Measurements from ENCODE around the gene PRR33.

PRR33 gene

DNA sequence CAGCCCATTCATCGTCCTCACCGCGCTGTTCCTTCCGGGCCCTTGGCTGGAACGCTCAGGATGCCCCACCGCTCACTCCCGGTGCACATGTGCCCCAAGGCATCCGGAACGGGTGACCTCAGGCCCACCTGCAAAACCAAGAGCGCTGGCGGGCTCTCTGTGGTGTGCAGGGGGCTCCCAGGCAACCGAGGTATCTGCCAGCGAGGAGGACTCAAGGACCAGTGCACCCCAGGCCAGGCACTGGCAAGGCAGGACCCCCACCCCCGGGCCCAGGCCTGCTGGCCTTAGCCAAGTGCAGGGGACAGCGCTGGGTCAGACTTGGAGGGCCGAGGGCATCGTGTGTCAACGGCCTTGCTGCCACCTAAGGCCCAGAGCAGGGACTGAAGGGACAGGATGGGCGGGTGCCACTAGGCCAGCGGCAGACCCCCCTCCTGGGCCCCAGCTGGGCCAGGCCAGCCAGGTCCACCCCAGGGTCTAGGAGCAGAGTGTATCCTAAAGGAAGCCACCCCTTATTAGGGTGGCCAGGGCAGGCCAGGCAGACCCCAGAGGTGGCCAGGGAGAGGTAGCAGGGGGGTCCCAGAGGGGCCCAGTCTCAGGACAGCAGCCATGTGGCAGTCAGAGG is 36.3 kb upstream of the PRR33 start:
- no peak for DNase-seq

GRCh38 chr11:1927026-1927847 is 35.5 kb upstream of the PRR33 start:
- DNase-seq = no peak

DNA sequence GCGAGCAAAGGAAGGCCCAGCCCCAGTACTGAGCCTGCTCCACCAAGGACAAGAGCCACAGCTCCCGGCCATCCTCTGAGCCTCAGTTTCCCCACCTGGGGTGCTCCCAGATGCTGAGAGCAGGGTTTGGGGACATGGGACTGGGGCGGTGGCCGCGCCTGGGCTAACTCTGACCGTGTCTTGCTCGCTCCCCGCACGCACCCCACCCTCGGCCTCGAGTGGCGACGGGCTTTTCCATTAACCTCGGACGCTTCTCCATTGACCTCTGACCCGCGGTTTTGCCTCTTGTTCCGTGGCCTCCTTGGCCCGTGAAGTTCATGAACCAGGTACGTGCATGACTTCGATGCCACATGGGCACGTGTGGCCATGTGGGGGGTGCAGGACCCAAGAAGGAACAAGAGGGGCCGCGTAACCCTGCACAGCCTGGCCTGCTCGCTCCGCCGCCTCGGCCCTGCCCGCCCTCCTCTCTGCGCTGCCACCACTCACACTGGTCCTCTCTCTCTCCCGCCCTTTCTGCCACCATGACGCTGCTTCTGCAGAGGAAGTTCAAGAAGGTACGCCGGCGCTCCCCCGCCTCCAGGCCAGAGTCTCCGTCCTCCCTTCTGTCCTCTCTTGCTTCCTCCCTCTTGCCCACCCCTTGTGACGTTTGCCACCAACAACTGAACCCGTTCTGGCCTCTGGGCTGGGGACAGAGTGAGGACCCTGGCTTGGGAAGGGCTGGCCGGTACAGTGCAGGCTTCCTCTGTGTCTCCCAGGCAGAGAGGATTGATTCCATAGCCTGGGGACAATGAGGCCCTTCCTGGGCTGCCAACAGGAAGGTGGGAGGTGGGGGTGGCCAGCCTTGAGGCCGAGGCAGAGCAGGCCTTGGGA is 34.7 kb upstream of the PRR33 start:
- no peak for DNase-seq

DNA sequence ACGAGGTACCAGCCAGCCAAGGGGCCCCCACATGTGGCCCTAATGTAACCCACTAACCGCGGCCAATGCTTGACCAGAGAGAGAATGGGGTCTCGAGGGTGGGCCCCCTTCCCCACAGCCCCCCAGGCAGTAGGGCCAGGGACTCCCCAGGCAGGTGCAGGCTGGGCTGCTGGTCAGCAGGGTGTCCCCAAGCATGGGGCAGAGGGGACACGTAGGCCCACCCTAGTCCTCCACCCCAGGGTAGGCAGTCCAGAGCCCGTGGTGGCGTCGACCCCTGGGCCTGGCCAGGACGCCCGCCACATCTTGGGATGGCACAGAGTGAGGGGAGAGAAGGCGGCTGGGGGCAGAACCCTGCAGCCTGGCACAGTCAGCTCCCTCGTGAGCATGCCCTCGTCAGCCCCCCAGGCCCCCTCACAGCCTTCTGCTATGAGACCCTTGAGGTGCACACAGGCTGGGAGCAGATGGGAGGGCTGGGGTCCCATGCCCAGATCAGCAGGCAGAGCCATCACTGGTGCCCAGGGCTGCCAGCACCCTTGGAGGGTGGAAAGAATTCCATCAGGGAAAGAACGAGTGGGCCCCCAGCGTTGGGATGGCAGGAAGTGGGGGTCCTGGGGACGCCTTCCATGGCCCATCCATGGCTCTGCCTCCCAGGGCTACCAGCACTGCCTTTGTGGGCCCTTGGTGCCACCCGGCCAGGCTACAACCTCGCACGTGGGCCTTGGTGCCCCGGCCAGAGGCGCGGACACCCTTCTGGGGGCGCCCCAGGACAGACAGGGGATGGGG is 33.9 kb upstream of the PRR33 start:
- no peak for DNase-seq

DNA sequence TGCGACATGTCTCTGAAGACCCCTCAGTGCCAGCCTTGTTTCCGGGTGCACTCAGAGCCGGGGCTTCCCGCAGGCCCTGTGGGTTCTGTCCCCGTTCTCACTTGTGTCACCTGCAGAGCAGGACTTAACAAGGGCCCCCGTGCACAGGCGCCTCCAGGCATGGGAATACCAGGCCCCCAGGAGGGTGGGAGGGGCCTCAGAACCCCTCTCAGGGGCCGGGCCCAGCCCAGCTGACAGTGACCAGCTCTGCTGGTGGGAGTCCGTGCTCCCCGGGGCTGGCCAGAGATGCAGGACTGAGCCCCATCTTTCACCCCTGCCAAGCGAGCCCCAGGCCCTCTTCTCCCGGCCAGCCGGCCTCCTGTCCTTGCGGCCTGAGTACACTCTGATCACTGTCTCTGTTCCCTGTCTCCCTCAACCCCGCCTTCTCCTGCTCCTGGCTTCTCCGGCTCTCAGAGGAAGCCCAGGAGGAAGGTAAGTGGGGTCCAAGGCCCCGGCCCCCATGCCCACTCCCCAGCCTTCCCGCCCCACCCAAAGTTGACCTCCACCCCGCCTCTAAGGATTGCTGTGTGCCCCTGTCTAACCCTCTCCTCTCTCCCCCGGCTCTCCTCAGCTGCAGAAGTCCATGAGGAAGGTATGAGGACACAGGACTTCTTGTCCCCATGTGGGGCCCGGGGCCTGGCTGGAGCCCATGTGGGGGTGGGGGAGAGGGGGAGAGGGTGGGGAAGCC is 33.1 kb upstream of the PRR33 start:
- DNase-seq = no peak

DNA sequence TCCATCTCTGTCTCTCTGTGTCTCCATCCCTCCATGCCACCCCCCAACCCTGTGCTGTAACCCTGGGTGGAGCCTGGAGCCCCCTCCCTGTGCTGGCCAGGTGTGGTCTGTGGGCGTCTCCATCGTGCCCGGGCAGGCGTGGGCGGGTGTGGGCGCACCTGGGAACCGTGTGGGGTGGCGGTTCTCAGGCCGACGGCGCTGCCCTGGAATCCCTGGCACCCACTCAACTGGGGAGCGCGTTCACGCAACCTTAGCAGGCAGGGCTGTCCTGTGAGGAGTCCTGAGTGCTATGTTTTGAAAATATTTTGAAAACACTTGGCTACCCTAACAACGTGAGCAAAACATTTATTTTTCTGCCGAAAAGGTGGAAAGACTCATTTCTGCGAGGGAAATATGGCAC is 32.5 kb upstream of the PRR33 start:
- no peak for DNase-seq

DNA sequence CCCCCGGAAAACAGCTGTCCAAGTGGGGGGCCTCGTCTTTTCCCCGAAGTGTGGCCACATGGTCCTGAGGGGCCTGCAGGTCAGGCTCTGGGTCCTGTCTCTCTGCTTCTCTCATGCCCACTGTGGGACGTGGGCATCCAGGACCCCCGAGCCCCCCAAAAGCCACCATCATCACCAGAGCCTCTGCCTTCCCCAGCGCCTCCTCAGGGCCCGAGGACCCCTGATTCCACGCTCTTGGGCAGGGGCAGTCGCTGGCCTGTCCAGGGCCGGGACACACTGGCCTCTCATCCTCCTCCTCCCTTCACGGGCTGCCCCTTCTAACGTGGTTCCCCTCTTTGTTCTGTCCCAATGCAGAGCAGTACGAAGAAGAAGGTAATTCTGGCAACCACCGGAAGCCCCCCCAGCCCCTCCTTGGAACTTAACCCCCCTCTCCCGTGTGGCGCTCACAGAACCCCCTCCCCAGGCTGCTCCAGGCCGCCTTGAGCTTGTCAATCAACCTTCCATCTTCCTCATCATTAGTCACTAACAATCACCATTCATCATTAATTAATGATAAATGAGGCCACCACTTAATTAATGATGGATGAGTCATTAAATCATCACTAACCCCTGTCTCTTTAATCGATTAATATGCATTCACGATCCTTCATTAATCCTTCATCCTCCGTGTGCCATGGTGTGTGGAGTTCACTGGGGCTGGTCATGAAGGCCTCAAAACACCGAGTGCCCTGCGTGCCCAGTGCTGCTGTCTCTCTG is 31.7 kb upstream of the PRR33 start:
- no peak for DNase-seq

DNA sequence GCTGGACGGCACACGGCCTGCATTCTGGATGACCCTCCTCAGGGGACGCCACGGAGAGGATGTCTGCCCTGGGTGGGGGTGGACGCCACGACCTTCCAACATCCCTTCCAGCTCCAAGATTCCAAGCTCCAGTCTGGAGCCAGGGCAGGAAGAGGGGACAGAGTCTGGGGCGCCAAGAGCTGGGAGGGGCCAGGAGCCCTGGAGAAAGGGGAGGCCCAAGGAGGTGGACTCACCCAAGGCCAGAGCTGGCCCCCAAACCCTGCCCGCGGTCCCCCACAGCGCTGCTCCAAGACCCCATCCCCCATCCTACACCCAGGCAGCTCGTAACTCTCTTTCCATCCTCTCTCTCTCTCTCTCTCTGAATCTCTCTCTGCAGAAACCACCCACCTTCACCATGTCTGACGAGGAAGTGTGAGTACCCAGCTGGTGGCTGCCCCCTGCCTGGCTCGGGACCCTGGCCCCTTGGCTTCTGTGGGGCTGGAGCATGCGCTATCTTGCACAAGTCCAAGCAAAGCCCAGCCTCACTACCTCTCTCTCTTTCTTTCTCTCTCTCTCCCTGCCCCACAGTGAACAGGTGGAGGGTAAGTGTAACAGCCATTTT is 30.9 kb upstream of the PRR33 start:
- no peak for DNase-seq

DNA sequence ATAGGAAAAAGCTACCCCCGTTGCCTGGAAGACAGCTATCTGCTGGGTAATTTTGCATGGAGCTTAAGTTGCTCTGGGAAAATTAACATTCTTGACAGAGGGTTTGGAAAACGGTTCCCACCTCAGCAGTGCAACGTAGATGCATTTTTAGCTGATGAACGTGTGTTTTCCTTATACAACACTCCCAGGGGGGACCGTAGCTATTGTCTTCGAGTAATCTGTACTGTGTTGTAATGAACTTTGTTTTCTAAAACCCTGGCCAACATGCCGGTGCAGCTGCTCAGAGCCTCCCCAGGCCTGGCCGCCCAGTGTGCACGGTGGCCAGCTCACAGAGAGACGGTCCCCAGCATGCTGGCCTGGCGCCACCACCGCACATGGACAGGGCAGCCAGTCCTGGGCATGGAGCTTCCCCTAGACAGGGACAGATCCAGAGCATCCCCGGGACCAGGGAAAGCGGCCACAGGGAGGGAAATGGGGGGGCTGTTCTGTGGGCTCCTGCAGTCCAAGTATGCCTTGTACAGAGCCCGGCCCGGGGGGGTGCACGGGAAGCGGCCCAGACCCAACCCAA is 30.0 kb upstream of the PRR33 start:
- DNase-seq = no peak

DNA sequence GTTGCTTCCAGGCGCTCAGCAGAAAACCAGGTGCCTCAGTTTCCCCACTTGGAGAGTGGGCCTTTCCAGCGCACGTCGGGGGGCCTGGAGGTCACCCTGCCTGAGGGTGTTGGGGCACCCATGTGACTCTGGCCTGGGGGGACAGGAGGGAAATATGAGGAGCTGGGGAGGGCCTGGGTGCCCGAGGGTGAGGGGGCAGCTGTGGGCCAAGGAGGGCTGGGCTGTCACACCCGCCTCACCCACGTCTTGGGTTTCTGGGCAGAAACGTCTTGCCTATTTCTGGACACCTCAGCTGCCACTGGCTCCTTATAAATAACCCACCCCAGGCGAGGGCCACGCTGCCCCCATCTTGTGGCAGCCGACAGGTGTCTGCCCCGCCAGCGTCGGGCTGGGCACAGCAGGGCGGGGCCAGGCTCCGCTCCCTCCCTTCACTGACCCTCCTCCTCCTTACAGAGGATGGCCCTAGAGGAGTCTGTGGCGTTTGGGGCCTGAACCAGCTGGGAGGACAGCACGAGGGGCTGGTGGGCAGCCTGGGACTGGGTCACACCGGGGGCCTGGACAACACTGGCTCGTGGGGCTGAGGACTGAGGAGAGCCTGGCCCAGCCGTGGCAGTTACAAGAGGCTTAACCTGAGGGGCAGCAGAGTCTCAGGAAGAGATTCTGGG is 29.3 kb upstream of the PRR33 start:
- no peak for DNase-seq

GRCh38 chr11:1920128-1920908 is 28.6 kb upstream of the PRR33 start:
- no peak for DNase-seq

DNA sequence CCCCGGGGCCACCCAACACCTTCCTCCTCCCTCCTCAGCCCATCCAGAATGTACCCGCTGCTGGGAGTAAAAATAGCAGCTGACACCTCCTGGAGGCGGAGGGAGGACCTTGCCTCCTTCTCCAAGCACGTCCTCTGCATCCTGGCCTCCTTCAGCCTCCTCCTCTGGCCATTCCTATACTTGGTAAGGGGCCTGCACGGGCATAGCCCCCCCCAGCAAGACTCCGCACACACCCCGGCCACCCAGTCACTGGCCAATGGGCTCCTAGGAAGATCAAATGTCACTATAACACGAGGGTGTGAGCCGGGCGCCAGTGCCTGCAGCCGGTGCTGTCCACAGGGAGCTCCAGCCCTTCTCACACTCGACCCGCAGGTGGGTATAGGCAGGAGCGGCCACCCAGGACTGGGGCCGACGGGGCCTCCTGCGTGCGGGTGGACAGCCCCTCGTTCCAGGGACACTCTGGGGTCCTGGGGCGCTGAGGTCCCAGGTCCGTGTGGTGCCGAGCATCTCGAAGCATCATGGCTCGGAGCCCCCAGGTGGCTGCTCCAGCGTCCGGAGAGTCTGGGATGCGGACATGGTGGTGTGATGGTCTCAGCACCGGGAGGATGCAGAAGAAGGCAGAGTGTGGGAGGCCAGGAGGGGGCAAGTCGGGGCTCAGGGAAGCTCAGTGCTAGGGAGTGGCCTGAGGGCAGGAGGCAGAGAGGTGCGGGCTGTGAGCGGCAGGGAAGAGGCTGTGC is 27.9 kb upstream of the PRR33 start, which contains the start of gene TNNT3:
Gene TNNT3 (plus strand): TSS at position 313 of the 737 bp plus-strand sequence. CDS start 3,172 bp downstream, outside the sequence.
- DNase-seq = no peak

DNA sequence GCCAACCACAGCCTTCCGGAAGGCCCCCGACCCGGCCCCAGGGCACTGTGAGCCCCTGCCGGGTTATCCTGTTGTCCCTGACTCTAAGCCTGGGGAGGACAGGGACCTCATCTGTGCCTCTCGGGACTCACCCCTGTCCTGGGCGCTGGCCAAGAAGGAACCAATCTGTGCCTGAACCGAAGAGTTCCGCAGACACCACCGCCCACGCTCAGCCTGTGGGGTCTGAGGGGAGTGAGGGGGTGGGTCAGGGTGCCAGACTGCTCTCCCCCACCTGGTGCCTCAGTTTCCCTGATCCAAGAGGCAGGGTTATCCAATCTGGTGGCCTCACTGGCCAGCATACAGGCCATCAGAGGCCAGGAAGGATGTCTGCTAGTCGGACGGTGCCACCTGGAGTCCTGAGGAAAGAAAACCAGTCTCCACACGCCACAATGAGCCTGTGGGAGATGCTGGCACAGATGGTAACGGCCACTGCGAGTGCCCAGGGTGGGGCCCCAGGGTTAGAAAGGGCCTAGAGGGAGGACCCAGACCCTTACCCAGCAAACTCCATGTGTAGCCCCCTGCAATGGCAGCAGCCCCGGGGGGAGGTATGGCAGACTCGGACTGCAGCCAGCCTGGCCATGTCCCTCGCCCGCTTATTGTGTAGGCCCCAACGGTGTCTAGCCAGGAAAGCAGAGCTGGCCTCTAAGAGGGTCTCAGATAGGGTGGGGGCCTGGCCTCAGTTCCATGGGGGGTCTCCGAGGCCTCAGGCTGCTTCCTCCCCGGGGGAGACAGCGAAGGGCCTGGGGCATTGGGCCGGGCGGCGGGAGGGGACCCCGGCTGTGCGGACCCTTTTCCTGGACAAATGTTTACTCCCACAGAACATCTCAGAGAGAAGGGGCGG is 27.0 kb upstream of the PRR33 start:
- DNase-seq = no peak

- DNase-seq = no peak
Measured at GRCh38 chr11:1917523-1918435, 26.1 kb upstream of the PRR33 start.

DNA sequence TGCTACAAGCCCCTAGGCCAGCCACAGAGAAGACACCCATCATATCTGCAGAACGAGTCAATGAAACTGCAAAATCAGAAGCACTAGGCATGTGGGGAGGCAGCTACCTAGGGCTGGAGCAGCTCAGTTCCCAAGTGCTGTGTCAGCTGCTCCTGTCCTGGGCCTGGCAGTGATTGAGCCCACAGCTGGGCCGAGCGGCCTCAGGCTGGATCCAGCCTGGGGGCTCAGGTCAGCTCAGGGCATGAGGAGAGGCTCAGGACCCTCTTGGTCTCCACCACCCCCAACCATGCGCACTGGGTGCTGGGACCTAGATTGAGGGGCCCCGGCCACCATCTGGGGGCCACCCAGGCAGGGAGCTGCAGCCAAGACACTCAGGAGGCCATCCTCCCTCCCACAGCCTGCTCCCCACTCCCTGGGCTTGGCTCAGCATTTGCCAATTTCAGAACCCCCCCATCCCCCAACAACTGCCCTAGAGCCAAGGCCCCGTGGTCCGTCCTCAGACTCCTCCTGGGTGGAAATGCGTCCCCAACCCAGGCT is 25.4 kb upstream of the PRR33 start:
- DNase-seq = no peak
